HG02571 (cell line): Measurements from ENCODE around the gene SPDYE9.
"Not testable (repeated sequence)": the region's sequence is repeated elsewhere in the genome, so short reads cannot be mapped to it uniquely, and the experiment has no call there.

Experiments used
- ATAC-seq: cut with Tn5 transposase; IDR thresholded peaks from one replicate; pipeline ENCODE4 v1.9.1; 2021; ENCODE audit warnings: mild to moderate bottlenecking, moderate library complexity; ENCODE audit not compliant: unreplicated experiment

The SPDYE9 gene, protein sequence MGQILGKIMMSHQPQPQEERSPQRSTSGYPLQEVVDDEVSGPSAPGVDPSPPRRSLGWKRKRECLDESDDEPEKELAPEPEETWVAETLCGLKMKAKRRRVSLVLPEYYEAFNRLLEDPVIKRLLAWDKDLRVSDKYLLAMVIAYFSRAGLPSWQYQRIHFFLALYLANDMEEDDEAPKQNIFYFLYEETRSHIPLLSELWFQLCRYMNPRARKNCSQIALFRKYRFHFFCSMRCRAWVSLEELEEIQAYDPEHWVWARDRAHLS

GRCh38 chr7:73085938-73086337 lies at the start of gene SPDYE9:
SPDYE9 (minus strand) TSS chr7:73086038; CDS start chr7:73084238, 1,800 bp downstream.
- ATAC-seq, result not testable (repeated sequence)

DNA sequence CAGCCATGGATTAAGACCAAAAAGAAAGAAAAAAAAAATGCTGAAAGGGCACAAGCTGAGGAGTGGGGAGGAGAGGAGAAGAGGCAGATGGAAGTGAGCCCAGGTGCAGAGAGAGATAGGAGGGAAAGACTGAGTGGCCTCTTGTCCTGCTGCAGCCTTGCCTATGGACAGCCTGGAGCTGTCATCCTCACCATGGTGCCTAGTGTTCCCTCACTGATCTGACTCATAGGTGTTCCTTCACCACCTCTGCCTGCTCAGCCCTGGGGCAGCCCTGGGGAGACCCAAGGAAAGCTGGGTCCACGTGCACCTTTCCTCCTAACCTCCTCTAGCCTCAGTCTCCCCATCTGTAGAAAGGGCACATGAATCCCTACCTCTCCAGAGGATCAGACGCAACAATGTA lies 49.0 kb upstream of the SPDYE9 start:
- ATAC-seq, result not testable (repeated sequence)

- not testable (repeated sequence) for ATAC-seq
These were observed 46.9 kb upstream of the SPDYE9 start for GRCh38 chr7:73132651-73133217.

DNA sequence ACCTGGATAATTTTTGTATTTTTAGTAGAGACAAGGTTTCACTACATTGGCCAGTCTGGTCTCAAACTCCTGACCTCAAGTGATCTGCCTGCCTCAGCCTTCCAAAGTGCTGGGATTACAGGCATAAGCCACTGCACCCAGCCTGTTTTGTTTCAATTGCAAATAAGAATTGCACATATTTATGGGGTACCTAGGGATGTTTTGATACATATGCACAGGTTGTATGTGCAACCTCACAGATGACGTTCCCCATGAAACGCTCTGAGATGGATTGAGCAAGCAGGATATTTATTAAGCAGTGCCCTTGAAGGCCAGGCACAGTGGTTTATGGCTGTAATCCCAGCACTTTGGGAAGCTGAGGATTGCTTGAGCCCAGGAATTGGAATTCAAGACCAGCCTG lies 44.8 kb upstream of the SPDYE9 start:
- ATAC-seq, result not testable (repeated sequence)

- ATAC-seq, result not testable (repeated sequence)
These were observed 38.3 kb upstream of the SPDYE9 start for GRCh38 chr7:73124126-73124525.

- not testable (repeated sequence) for ATAC-seq
These were observed 37.1 kb upstream of the SPDYE9 start for GRCh38 chr7:73122778-73123447.

DNA sequence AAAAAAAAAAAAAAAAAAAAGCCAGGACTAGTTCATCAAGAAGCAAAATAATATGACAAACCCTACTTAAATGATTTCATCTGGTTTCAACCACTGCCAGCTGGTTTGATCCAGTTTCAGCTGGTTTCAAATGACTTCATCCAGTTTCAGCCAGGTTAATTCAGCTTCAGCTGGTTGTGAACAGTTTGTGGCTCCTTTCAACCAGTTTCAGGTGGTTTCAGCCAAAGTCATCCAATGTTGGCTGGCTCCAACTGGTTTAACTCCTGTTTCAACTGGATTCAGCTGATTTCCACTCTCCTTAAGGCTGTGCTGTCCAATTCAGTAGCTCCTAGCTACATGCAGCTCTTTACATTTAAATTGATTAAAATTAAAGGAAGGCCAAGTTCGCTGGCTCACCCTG lies 32.3 kb upstream of the SPDYE9 start:
- ATAC-seq, result not testable (repeated sequence)

DNA sequence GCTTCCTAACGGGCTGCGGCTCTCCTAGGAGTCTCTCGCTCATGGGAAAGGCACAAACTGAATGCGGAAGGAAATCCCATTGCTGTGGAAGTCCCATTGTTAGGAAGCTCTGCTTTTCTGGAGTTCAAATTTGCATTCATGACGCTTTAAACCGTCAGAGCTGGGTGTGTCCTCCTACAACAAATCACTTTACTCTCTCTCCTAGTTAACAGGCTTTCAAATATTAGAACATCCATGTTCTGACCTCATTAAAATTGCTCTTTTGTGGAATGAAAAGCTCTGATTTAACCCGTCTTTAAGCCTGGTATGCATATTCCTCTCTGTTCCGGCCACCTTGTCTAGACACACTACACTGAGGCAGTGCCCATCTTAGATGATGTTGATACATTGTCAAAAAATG lies 28.0 kb downstream of the SPDYE9 start, which contains the start of gene SPDYE11:
SPDYE11 (minus strand) TSS at position 101 of the 400 bp plus-strand sequence. CDS start 1,800 bp downstream, outside the sequence.
- ATAC-seq, result not testable (repeated sequence)

GRCh38 chr7:73029666-73030065 lies 56.2 kb downstream of the SPDYE9 start, which contains the start of gene SPDYE8:
SPDYE8 (minus strand) TSS chr7:73029766; CDS start chr7:73027966, 1,800 bp downstream.
- ATAC-seq, result not testable (repeated sequence)
